ENCODE results near the gene GALNT6. TPM values are rescaled to one million over a fixed set of nuclear protein-coding genes. Genes with fewer than 3 reads are reported as not detected.

GALNT6 gene, protein sequence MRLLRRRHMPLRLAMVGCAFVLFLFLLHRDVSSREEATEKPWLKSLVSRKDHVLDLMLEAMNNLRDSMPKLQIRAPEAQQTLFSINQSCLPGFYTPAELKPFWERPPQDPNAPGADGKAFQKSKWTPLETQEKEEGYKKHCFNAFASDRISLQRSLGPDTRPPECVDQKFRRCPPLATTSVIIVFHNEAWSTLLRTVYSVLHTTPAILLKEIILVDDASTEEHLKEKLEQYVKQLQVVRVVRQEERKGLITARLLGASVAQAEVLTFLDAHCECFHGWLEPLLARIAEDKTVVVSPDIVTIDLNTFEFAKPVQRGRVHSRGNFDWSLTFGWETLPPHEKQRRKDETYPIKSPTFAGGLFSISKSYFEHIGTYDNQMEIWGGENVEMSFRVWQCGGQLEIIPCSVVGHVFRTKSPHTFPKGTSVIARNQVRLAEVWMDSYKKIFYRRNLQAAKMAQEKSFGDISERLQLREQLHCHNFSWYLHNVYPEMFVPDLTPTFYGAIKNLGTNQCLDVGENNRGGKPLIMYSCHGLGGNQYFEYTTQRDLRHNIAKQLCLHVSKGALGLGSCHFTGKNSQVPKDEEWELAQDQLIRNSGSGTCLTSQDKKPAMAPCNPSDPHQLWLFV
- total RNA-seq (2014; rRNA removed; shearing (Covaris generic)) = 9.4 and 22.4 TPM in 2 replicates
- 3.9 and 4.3 TPM in 2 replicates for polyA plus RNA-seq (2016; fragmentation: Nextera tagmentation; extraction: Ambion mirVana)

DNA sequence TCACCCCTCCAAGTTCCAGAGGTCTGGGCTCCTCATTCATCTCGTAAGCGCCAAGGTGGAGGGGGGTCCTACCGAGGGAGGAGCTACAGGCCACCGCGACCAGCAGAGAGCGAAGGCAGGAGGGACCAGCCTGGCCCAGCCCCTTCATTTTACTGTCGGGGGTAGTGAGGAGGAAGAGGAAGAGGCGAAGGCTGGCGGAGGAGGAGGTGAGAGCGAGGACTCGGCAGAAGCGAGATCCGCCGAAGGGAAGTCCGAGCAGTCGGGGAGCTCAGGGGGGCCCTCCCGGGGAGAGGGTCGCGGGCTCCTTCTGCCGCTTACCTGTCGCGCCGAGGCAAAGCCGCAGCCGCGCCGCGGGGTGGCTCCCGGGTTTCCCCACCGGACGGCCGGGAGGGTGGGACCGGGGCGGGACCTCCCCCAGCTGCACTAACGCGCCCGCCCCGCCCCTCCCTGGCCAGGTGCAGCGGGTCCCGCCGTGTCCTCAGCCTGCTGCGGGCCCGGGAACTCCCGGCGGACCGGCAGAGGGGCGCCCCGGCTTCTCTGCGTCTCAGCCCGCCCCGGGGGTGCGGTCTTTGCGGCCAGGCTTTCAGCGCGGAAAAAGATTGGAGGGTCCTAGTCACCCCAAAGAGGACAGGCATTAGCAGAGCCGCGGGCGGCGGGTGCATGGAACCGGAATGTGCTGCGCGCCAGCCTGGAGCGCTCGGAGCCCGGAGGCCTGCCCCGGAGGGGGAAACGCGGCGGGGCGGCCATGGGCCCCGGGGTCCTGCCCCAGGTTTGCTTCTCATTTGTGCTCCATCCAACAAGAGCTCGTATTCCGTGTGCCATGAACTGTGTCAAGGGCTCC is at the start of gene GALNT6:
TSS of gene GALNT6 (minus strand) at position 124 of the 841 bp plus-strand sequence. CDS start 11,625 bp downstream, outside the sequence.
- WGBS, 2 experiments (ENCODE audit: low coverage in 1 of 2, low lambda C conversion rate in 2 of 2, missing lambda C conversion rate in 2 of 2) = 4 to 5% methylated on average over 33 to 69 of the region's 73 CpGs
- Histone ChIP-seq H3K9me2 (ENCODE audit: insufficient read depth) (no peaks in the 10 kb centered on the region), H3K9ac (peak within 1 kb of the TSS; percentile 66), H3K27me3 (replicated peaks; ENCODE audit: insufficient read depth) (no peaks in the 10 kb centered on the region), H4K20me1 (ENCODE audit: insufficient read depth) (no peaks in the 10 kb centered on the region), H3K36me3 (ENCODE audit: low read depth) (no peaks in the 10 kb centered on the region), H3K9me3 (ENCODE audit: low read depth) (no peaks in the 10 kb centered on the region), H3K4me2 (ENCODE audit: unreplicated experiment) (peak within 1 kb of the TSS; percentile 86), H3K4me3 (peak within 1 kb of the TSS; percentile 73), H3K4me1 (ENCODE audit: insufficient read depth) (peaks cover 46% of the 10 kb centered on the region), H3K79me2 (ENCODE audit: insufficient read depth) (no peaks in the 10 kb centered on the region), H3F3A (ENCODE audit: insufficient read depth) (peaks cover 45% of the 10 kb centered on the region), H2AFZ (peak within 1 kb of the TSS; percentile 87), H3K27ac (no peak within 1 kb of the TSS)
- TF ChIP-seq EZH2 (IDR thresholded peaks at IDR 0.05; ENCODE audit: insufficient read depth, poor library complexity, severe bottlenecking) = no peak
- no peak for TF ChIP-seq EZH2phosphoT487 (IDR thresholded peaks at IDR 0.05; ENCODE audit: insufficient read depth, low read depth)
- DNase-seq = peak; percentile 56
- in situ Hi-C loops (cut with MboI) = no loop called here

DNA sequence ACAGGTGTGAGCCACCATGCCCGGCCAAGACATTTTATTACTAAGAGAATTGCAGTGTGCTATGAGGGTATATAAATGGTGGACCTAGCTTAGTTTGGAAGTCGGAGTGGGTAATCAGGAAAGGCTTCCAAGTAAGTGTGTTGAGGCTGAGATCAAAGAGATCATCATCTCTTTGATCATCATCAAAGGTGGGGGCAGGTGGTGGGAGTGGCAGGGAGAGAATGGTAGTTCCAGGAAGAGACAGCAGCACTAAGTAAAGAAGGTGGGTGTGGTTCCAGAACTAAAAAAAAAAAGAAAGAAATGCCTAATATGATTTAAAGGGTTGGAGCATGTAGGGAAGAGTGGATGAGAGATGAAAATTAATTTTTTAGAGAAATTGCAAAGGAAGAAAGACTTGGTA is 48.1 kb upstream of the GALNT6 start:
- DNase-seq = no peak
- no peak overlapping the region for H3K4me3 ChIP-seq
- no peak overlapping the region for H3K4me2 ChIP-seq (ENCODE audit: unreplicated experiment)
- in situ Hi-C loops (cut with MboI) = no loop called here
- H3K4me1 ChIP-seq (ENCODE audit: insufficient read depth) = peaks cover 17% of the 10 kb centered on the region
- 79 to 82% methylated on average over 2 of the region's 2 CpGs for WGBS, 2 experiments (ENCODE audit: low coverage in 1 of 2, low lambda C conversion rate in 2 of 2, missing lambda C conversion rate in 2 of 2)
- H3K9me2 ChIP-seq (ENCODE audit: insufficient read depth) = no peaks in the 10 kb centered on the region
- no peaks in the 10 kb centered on the region for H4K20me1 ChIP-seq (ENCODE audit: insufficient read depth)
- H3K27me3 ChIP-seq (replicated peaks; ENCODE audit: insufficient read depth) = no peaks in the 10 kb centered on the region
- H3K27ac ChIP-seq = no peak overlapping the region
- H3K79me2 ChIP-seq (ENCODE audit: insufficient read depth) = no peaks in the 10 kb centered on the region
- TF ChIP-seq EZH2phosphoT487 (IDR thresholded peaks at IDR 0.05; ENCODE audit: insufficient read depth, low read depth) = no peak
- no peak for TF ChIP-seq EZH2 (IDR thresholded peaks at IDR 0.05; ENCODE audit: insufficient read depth, poor library complexity, severe bottlenecking)
- H3K9me3 ChIP-seq (ENCODE audit: low read depth) = no peaks in the 10 kb centered on the region
- no peak overlapping the region for H3K9ac ChIP-seq
- peaks cover 18% of the 10 kb centered on the region for H3F3A ChIP-seq (ENCODE audit: insufficient read depth)
- H3K36me3 ChIP-seq (ENCODE audit: low read depth) = no peaks in the 10 kb centered on the region
- no peak overlapping the region for H2AFZ ChIP-seq

DNA sequence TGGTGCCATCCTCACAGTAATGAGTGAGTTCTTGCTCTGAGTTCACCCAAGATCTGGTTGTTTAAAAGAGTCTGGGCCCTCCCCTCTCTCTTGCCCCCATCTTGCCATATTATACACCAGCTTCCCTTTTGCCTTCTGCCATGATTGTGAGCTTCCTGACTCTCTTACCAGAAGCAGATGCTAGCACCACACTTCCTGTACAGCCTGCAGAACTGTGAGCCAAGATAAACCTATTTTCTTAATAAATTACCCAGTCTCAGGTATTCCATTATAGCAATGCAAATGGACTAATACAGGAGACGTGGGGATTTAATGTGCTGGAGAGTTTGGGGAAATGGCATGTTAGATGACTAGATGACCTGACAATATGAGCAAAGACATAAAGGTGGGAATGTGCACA is 46.2 kb upstream of the GALNT6 start:
- H3K9ac ChIP-seq = no peak overlapping the region
- H3K27ac ChIP-seq = no peak overlapping the region
- H3K36me3 ChIP-seq (ENCODE audit: low read depth) = no peaks in the 10 kb centered on the region
- peaks cover 14% of the 10 kb centered on the region for H3K4me1 ChIP-seq (ENCODE audit: insufficient read depth)
- H2AFZ ChIP-seq = no peak overlapping the region
- H4K20me1 ChIP-seq (ENCODE audit: insufficient read depth) = no peaks in the 10 kb centered on the region
- H3K4me3 ChIP-seq = no peak overlapping the region
- TF ChIP-seq EZH2phosphoT487 (IDR thresholded peaks at IDR 0.05; ENCODE audit: insufficient read depth, low read depth) = no peak
- TF ChIP-seq EZH2 (IDR thresholded peaks at IDR 0.05; ENCODE audit: insufficient read depth, poor library complexity, severe bottlenecking) = no peak
- in situ Hi-C loops (cut with MboI) = no loop called here
- no peaks in the 10 kb centered on the region for H3K79me2 ChIP-seq (ENCODE audit: insufficient read depth)
- H3K4me2 ChIP-seq (ENCODE audit: unreplicated experiment) = no peak overlapping the region
- no peaks in the 10 kb centered on the region for H3K9me2 ChIP-seq (ENCODE audit: insufficient read depth)
- 91 to 93% methylated on average over 1 of the region's 1 CpG for WGBS, 2 experiments (ENCODE audit: low coverage in 1 of 2, low lambda C conversion rate in 2 of 2, missing lambda C conversion rate in 2 of 2)
- no peaks in the 10 kb centered on the region for H3K27me3 ChIP-seq (replicated peaks; ENCODE audit: insufficient read depth)
- no peaks in the 10 kb centered on the region for H3K9me3 ChIP-seq (ENCODE audit: low read depth)
- DNase-seq = no peak
- peaks cover 14% of the 10 kb centered on the region for H3F3A ChIP-seq (ENCODE audit: insufficient read depth)

DNA sequence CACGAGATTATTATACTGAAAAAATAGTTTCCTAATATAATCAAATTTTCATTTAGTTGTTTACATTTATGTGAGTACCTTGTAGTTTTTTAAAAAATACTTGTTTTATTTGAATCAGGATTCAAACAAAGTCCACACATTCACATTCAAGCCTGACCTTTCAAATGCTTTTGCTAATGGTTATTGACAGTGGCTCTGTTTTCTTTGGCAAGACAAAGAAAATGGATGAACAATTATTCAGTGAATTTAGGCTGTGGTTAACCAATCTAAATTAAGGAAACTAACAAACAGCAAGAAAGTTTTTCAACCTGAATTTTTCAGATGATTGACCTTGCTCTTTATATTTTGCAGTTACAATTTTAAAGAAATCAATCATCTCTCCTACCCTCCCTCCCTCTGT is 43.1 kb upstream of the GALNT6 start:
- Histone ChIP-seq H4K20me1 (ENCODE audit: insufficient read depth) (no peaks in the 10 kb centered on the region), H3K9ac (no peak overlapping the region), H3F3A (ENCODE audit: insufficient read depth) (no peaks in the 10 kb centered on the region), H3K9me2 (ENCODE audit: insufficient read depth) (no peaks in the 10 kb centered on the region), H3K9me3 (ENCODE audit: low read depth) (no peaks in the 10 kb centered on the region), H3K27me3 (replicated peaks; ENCODE audit: insufficient read depth) (no peaks in the 10 kb centered on the region), H3K36me3 (ENCODE audit: low read depth) (no peaks in the 10 kb centered on the region), H3K79me2 (ENCODE audit: insufficient read depth) (no peaks in the 10 kb centered on the region), H3K4me2 (ENCODE audit: unreplicated experiment) (no peak overlapping the region), H3K4me1 (ENCODE audit: insufficient read depth) (no peaks in the 10 kb centered on the region), H3K4me3 (no peak overlapping the region), H2AFZ (no peak overlapping the region), H3K27ac (no peak overlapping the region)
- DNase-seq = no peak
- in situ Hi-C loops (cut with MboI) = loop anchor here (5.0 kb wide), 1 partner anchor 93 kb away; no protein-coding TSS in a partner anchor
- TF ChIP-seq EZH2phosphoT487 (IDR thresholded peaks at IDR 0.05; ENCODE audit: insufficient read depth, low read depth) = no peak
- no peak for TF ChIP-seq EZH2 (IDR thresholded peaks at IDR 0.05; ENCODE audit: insufficient read depth, poor library complexity, severe bottlenecking)
- 52 to 58% methylated on average over 1 of the region's 1 CpG for WGBS, 2 experiments (ENCODE audit: low coverage in 1 of 2, low lambda C conversion rate in 2 of 2, missing lambda C conversion rate in 2 of 2)

Data from GM23248 (cell line).